ENCODE data around the gene INSR. TPM values are rescaled to one million over a fixed set of nuclear protein-coding genes. Genes with fewer than 3 reads are reported as not detected.

Gene INSR
- total and polyA plus RNA-seq, 2 experiments from 2014 or later = 19.2 to 52.1 TPM

DNA sequence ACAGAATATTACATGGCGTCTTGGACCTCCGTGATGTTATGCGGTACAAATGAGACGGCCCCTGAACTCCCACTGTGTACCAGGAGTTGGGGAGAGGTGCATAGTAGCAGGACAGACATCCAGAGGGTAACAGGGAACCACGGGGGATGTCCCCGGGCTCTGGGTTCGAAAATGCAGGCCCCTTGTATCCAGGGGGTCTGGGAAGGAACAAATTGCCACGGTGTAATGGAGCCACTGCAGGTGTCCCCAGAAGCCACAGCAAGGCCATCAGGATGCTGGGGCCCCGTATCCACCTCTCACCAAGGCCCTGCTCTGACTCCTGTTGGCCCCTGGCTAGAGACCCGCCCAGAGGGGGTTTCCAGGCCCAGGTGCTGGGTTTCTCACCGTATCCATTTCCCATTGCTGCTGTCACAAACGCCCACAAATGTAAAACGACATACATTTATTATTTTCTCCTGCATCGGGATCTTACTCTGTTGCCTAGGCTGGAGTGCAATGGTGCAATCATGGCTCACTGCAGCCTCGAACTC is 77.8 kb downstream of the INSR start:
- H3K27me3 ChIP-seq (ENCODE audit: insufficient read depth) = no peaks in the 10 kb centered on the region
- TF ChIP-seq, protein P1, sequence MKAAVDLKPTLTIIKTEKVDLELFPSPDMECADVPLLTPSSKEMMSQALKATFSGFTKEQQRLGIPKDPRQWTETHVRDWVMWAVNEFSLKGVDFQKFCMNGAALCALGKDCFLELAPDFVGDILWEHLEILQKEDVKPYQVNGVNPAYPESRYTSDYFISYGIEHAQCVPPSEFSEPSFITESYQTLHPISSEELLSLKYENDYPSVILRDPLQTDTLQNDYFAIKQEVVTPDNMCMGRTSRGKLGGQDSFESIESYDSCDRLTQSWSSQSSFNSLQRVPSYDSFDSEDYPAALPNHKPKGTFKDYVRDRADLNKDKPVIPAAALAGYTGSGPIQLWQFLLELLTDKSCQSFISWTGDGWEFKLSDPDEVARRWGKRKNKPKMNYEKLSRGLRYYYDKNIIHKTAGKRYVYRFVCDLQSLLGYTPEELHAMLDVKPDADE (IDR thresholded peaks at IDR 0.05) = no peak
- H3K27me3 Mint-ChIP-seq (ENCODE audit: insufficient read depth, low read depth, poor library complexity) = peaks cover 6% of the 10 kb centered on the region
- ATAC-seq = no peak
- H3K4me1 ChIP-seq (ENCODE audit: insufficient read depth) = peaks cover 31% of the 10 kb centered on the region
- DNase-seq (ENCODE audit: low spot score) = no peak
- no peak overlapping the region for H3K4me3 ChIP-seq
- H3K4me2 ChIP-seq = no peak overlapping the region
- H4K20me1 ChIP-seq (replicated peaks; ENCODE audit: insufficient read depth) = no peaks in the 10 kb centered on the region
- H3K79me2 ChIP-seq (replicated peaks; ENCODE audit: insufficient read depth) = peaks cover 12% of the 10 kb centered on the region
- peaks cover 33% of the 10 kb centered on the region for H3K4me1 Mint-ChIP-seq
- H3K27ac ChIP-seq (ENCODE audit: low read depth) = no peak overlapping the region
- no peak overlapping the region for H3K27ac Mint-ChIP-seq
- H3K9me3 Mint-ChIP-seq = no peaks in the 10 kb centered on the region
- no peaks in the 10 kb centered on the region; the same call in 2 of the 3 replicates for H3K36me3 Mint-ChIP-seq (ENCODE audit: low read depth)
- no peaks in the 10 kb centered on the region for H3K36me3 ChIP-seq (ENCODE audit: insufficient read depth)
- H2AFZ ChIP-seq = no peak overlapping the region
- peaks cover 11% of the 10 kb centered on the region; the same call in 1 of the 2 replicates for H3F3A ChIP-seq (replicated peaks; ENCODE audit: low read depth)
- H3K4me3 Mint-ChIP-seq = no peak overlapping the region
- H3K9me2 ChIP-seq (ENCODE audit: insufficient read depth) = no peaks in the 10 kb centered on the region

DNA sequence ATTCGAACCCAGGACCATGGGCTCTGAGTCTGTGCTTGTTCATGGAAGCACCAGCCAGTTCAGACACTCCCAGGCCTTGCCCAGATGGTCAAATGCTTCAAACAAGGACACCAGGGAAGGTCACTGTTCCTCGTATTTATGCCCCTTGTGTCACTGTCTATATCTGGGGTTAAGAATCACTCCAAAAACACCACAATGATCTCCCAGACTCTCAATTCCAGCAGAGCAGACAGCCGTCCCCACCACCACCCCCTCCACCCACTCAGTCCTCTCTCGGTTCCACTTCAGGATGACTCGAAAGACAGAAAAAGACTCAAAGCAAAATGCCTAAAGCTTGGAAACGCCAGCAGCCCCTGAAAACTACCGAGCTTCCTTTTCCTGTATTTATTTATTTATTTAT is 79.0 kb downstream of the INSR start:
- Histone ChIP-seq H4K20me1 (replicated peaks; ENCODE audit: insufficient read depth) (no peaks in the 10 kb centered on the region), H2AFZ (no peak overlapping the region), H3K27me3 (ENCODE audit: insufficient read depth) (no peaks in the 10 kb centered on the region), H3K27ac (ENCODE audit: low read depth) (no peak overlapping the region), H3K79me2 (replicated peaks; ENCODE audit: insufficient read depth) (peaks cover 20% of the 10 kb centered on the region), H3K4me2 (no peak overlapping the region), H3F3A (replicated peaks; ENCODE audit: low read depth) (peaks cover 11% of the 10 kb centered on the region; the same call in 1 of the 2 replicates), H3K4me1 (ENCODE audit: insufficient read depth) (peaks cover 35% of the 10 kb centered on the region), H3K4me3 (no peak overlapping the region), H3K9me2 (ENCODE audit: insufficient read depth) (no peaks in the 10 kb centered on the region), H3K36me3 (ENCODE audit: insufficient read depth) (no peaks in the 10 kb centered on the region)
- H3K9me3 Mint-ChIP-seq = no peaks in the 10 kb centered on the region
- no peak overlapping the region for H3K27ac Mint-ChIP-seq
- DNase-seq (ENCODE audit: low spot score) (no peak), ATAC-seq (no peak)
- peaks cover 6% of the 10 kb centered on the region for H3K27me3 Mint-ChIP-seq (ENCODE audit: insufficient read depth, low read depth, poor library complexity)
- H3K4me3 Mint-ChIP-seq = no peak overlapping the region
- no peaks in the 10 kb centered on the region; the same call in 2 of the 3 replicates for H3K36me3 Mint-ChIP-seq (ENCODE audit: low read depth)
- H3K4me1 Mint-ChIP-seq = peaks cover 37% of the 10 kb centered on the region
- TF ChIP-seq, protein P1 (IDR thresholded peaks at IDR 0.05) = no peak

DNA sequence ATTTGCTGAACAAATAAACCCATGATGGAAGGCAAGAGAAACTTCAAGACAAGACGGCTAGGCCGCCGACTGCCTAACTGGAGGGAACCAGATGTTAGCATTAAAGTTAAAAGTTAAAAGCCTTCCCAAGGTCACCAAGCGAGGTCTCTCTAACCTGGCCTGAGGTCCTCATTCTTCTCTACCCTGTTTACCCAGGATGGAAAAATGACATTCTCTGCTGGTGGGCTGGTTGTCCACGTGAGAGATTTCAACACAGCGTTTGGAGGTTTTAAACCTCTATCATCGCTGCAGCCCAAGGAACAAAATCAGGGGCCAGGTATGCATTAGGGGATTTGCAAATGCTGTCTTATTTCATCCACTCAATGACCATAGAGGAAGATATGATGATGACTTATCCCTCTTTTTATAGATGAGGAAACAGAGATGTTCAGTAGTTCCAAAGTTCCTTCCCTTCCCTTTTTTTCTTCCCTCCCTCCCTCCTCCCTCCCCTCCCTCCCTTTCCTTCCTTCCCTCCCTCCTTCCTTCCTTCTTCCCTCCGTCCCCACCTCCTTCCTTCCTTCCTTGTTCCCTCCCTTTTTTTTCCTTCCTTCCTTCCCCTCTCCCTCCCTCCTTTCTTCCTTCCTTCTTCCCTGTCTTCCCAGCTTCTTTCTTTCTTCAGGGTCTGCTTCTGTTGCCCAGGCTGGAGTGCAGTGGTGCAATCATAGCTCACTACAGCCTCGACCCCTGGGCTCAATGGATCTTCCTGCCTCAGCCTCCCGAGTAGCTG is 79.7 kb downstream of the INSR start:
- H3K79me2 ChIP-seq (replicated peaks; ENCODE audit: insufficient read depth) = peaks cover 20% of the 10 kb centered on the region
- no peak overlapping the region for H3K4me3 ChIP-seq
- ATAC-seq (no peak), DNase-seq (ENCODE audit: low spot score) (no peak)
- H3K4me1 ChIP-seq (ENCODE audit: insufficient read depth) = peaks cover 35% of the 10 kb centered on the region
- peaks cover 11% of the 10 kb centered on the region; the same call in 1 of the 2 replicates for H3F3A ChIP-seq (replicated peaks; ENCODE audit: low read depth)
- peak overlapping the region; percentile 18 for H3K4me2 ChIP-seq
- no peaks in the 10 kb centered on the region for H3K27me3 ChIP-seq (ENCODE audit: insufficient read depth)
- Mint-ChIP-seq H3K4me1 (peaks cover 39% of the 10 kb centered on the region), H3K27me3 (ENCODE audit: insufficient read depth, low read depth, poor library complexity) (peaks cover 6% of the 10 kb centered on the region), H3K4me3 (no peak overlapping the region), H3K9me3 (no peaks in the 10 kb centered on the region), H3K27ac (peak overlapping the region; percentile 63; the same call in 1 of the 2 replicates), H3K36me3 (ENCODE audit: low read depth) (no peaks in the 10 kb centered on the region; the same call in 2 of the 3 replicates)
- H4K20me1 ChIP-seq (replicated peaks; ENCODE audit: insufficient read depth) = no peaks in the 10 kb centered on the region
- H3K27ac ChIP-seq (ENCODE audit: low read depth) = peak overlapping the region; percentile 89; the same call in 1 of the 2 replicates
- no peaks in the 10 kb centered on the region for H3K9me2 ChIP-seq (ENCODE audit: insufficient read depth)
- H3K36me3 ChIP-seq (ENCODE audit: insufficient read depth) = no peaks in the 10 kb centered on the region
- no peak overlapping the region for H2AFZ ChIP-seq
- TF ChIP-seq, protein P2, sequence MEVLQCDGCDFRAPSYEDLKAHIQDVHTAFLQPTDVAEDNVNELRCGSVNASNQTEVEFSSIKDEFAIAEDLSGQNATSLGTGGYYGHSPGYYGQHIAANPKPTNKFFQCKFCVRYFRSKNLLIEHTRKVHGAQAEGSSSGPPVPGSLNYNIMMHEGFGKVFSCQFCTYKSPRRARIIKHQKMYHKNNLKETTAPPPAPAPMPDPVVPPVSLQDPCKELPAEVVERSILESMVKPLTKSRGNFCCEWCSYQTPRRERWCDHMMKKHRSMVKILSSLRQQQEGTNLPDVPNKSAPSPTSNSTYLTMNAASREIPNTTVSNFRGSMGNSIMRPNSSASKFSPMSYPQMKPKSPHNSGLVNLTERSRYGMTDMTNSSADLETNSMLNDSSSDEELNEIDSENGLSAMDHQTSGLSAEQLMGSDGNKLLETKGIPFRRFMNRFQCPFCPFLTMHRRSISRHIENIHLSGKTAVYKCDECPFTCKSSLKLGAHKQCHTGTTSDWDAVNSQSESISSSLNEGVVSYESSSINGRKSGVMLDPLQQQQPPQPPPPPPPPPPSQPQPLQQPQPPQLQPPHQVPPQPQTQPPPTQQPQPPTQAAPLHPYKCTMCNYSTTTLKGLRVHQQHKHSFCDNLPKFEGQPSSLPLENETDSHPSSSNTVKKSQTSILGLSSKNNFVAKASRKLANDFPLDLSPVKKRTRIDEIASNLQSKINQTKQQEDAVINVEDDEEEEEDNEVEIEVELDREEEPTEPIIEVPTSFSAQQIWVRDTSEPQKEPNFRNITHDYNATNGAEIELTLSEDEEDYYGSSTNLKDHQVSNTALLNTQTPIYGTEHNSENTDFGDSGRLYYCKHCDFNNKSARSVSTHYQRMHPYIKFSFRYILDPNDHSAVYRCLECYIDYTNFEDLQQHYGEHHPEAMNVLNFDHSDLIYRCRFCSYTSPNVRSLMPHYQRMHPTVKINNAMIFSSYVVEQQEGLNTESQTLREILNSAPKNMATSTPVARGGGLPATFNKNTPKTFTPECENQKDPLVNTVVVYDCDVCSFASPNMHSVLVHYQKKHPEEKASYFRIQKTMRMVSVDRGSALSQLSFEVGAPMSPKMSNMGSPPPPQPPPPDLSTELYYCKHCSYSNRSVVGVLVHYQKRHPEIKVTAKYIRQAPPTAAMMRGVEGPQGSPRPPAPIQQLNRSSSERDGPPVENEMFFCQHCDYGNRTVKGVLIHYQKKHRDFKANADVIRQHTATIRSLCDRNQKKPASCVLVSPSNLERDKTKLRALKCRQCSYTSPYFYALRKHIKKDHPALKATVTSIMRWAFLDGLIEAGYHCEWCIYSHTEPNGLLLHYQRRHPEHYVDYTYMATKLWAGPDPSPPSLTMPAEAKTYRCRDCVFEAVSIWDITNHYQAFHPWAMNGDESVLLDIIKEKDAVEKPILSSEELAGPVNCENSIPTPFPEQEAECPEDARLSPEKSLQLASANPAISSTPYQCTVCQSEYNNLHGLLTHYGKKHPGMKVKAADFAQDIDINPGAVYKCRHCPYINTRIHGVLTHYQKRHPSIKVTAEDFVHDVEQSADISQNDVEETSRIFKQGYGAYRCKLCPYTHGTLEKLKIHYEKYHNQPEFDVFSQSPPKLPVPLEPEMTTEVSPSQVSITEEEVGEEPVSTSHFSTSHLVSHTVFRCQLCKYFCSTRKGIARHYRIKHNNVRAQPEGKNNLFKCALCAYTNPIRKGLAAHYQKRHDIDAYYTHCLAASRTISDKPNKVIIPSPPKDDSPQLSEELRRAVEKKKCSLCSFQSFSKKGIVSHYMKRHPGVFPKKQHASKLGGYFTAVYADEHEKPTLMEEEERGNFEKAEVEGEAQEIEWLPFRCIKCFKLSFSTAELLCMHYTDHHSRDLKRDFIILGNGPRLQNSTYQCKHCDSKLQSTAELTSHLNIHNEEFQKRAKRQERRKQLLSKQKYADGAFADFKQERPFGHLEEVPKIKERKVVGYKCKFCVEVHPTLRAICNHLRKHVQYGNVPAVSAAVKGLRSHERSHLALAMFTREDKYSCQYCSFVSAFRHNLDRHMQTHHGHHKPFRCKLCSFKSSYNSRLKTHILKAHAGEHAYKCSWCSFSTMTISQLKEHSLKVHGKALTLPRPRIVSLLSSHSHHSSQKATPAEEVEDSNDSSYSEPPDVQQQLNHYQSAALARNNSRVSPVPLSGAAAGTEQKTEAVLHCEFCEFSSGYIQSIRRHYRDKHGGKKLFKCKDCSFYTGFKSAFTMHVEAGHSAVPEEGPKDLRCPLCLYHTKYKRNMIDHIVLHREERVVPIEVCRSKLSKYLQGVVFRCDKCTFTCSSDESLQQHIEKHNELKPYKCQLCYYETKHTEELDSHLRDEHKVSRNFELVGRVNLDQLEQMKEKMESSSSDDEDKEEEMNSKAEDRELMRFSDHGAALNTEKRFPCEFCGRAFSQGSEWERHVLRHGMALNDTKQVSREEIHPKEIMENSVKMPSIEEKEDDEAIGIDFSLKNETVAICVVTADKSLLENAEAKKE (CRISPR knock-in tag; IDR thresholded peaks at IDR 0.05) = no peak
- TF ChIP-seq, protein P1 (IDR thresholded peaks at IDR 0.05) = no peak
- no peak for TF ChIP-seq EZH2phosphoT487 (IDR thresholded peaks at IDR 0.05; ENCODE audit: unreplicated experiment)
